GM23338 (cell line): ENCODE data around the gene XYLT1. TPM values are rescaled to one million over a fixed set of nuclear protein-coding genes. Genes with fewer than 3 reads are reported as not detected.

ENCODE experiments used
- ATAC-seq: fragments of 200-7000 bp; cut with Tn5 transposase; 3 replicates; pipeline ENCODE4 v1.9.1; 2020
- DNase-seq: peaks from one replicate; pipeline ENCODE4 v3.0.0-alpha.2; 2015; ENCODE audit warnings: low spot score
- H2AFZ ChIP-seq: fragments of 200-600 bp; sonication (generic); 2 replicates; pipeline ENCODE4 v1.8.0; 2016; ENCODE audit warnings: antibody characterized with exemption, mild to moderate bottlenecking, moderate library complexity
- H3F3A ChIP-seq: fragments of 200-600 bp; sonication (generic); replicated peaks from 2 replicates; pipeline ENCODE4 v1.8.0; 2017; ENCODE audit warnings: antibody characterized with exemption, mixed run types, low read depth
- H3K27ac ChIP-seq: fragments of 200-600 bp; sonication (generic); 2 replicates; pipeline ENCODE4 v1.6.1; 2016; ENCODE audit warnings: low read depth
- H3K27me3 ChIP-seq: fragments of 200-600 bp; sonication (generic); 2 replicates; pipeline ENCODE4 v1.8.0; 2016; ENCODE audit warnings: mild to moderate bottlenecking, mixed run types, moderate library complexity; ENCODE audit not compliant: insufficient read depth
- H3K36me3 ChIP-seq: fragments of 200-600 bp; sonication (generic); 2 replicates; pipeline ENCODE4 v1.8.0; 2016; ENCODE audit warnings: mild to moderate bottlenecking; ENCODE audit not compliant: insufficient read depth
- H3K4me1 ChIP-seq: fragments of 200-600 bp; sonication (generic); 2 replicates; pipeline ENCODE4 v1.8.0; 2016; ENCODE audit warnings: mild to moderate bottlenecking, moderate library complexity; ENCODE audit not compliant: insufficient read depth
- H3K4me2 ChIP-seq: fragments of 200-600 bp; sonication (generic); 2 replicates; pipeline ENCODE4 v1.7.1; 2017; ENCODE audit warnings: mixed run types
- H3K4me3 ChIP-seq: fragments of 200-600 bp; sonication (generic); 2 replicates; pipeline ENCODE4 v1.6.1; 2016; ENCODE audit warnings: mixed run types
- H3K79me2 ChIP-seq: fragments of 200-600 bp; sonication (generic); replicated peaks from 2 replicates; pipeline ENCODE4 v1.8.0; 2017; ENCODE audit warnings: mild to moderate bottlenecking; ENCODE audit not compliant: insufficient read depth
- H3K9me2 ChIP-seq: fragments of 200-600 bp; sonication (generic); 2 replicates; pipeline ENCODE4 v1.8.0; 2017; ENCODE audit not compliant: insufficient read depth
- H4K20me1 ChIP-seq: fragments of 200-600 bp; sonication (generic); replicated peaks from 2 replicates; pipeline ENCODE4 v1.8.0; 2017; ENCODE audit warnings: mild to moderate bottlenecking; ENCODE audit not compliant: insufficient read depth
- H3K27ac Mint-ChIP-seq: 2 replicates; pipeline ENCODE4 v1.8.0; 2020; ENCODE audit warnings: inconsistent platforms, mild to moderate bottlenecking, moderate library complexity, mixed read lengths
- H3K27me3 Mint-ChIP-seq: 3 replicates; pipeline ENCODE4 v1.8.0; 2022; ENCODE audit warnings: low read depth, mild to moderate bottlenecking, moderate library complexity, mixed read lengths, inconsistent platforms; ENCODE audit not compliant: insufficient read depth, poor library complexity
- H3K36me3 Mint-ChIP-seq: 3 replicates; pipeline ENCODE4 v1.8.0; 2021; ENCODE audit warnings: low read depth, mild to moderate bottlenecking, inconsistent platforms, moderate library complexity, mixed read lengths
- H3K4me1 Mint-ChIP-seq: 3 replicates; pipeline ENCODE4 v1.8.0; 2020; ENCODE audit warnings: mild to moderate bottlenecking, inconsistent platforms, mixed read lengths
- H3K4me3 Mint-ChIP-seq: 3 replicates; pipeline ENCODE4 v1.8.0; 2021; ENCODE audit warnings: moderate library complexity, mild to moderate bottlenecking, inconsistent platforms, mixed read lengths
- H3K9me3 Mint-ChIP-seq: 3 replicates; pipeline ENCODE4 v1.8.0; 2020; ENCODE audit warnings: moderate library complexity, mild to moderate bottlenecking, inconsistent platforms, mixed read lengths
- CREB1 ChIP-seq: fragments of 250-450 bp; sonication (Bioruptor Pico); IDR thresholded peaks from 2 replicates; pipeline ENCODE4 v1.5.0; 2020; ENCODE audit warnings: low read depth, mild to moderate bottlenecking, moderate library complexity
- ETS1 ChIP-seq: IDR thresholded peaks from 2 replicates; pipeline ENCODE4 v1.6.1; 2016; ENCODE audit warnings: antibody characterized with exemption
- EZH2 ChIP-seq: fragments of 200-600 bp; sonication (generic); IDR thresholded peaks from one replicate; pipeline ENCODE4 v1.8.0; 2017; ENCODE audit warnings: antibody characterized with exemption, mild to moderate bottlenecking, low read depth; ENCODE audit not compliant: unreplicated experiment
- EZH2phosphoT487 ChIP-seq: fragments of 200-600 bp; sonication (generic); IDR thresholded peaks from one replicate; pipeline ENCODE4 v1.8.1; 2018; ENCODE audit warnings: antibody characterized with exemption; ENCODE audit not compliant: unreplicated experiment
- JUNB ChIP-seq: IDR thresholded peaks from one replicate; pipeline ENCODE4 v1.6.1; 2016; ENCODE audit warnings: antibody characterized with exemption; ENCODE audit not compliant: unreplicated experiment
- NANOG ChIP-seq: IDR thresholded peaks from 2 replicates; pipeline ENCODE4 v1.6.1; 2016; ENCODE audit warnings: antibody characterized with exemption, borderline replicate concordance
- POLR2AphosphoS5 ChIP-seq: IDR thresholded peaks from 2 replicates; pipeline ENCODE4 v1.6.1; 2016; ENCODE audit warnings: antibody characterized with exemption, low read depth
- STAT1 ChIP-seq: IDR thresholded peaks from one replicate; pipeline ENCODE4 v1.6.1; 2016; ENCODE audit warnings: antibody characterized with exemption; ENCODE audit not compliant: unreplicated experiment
- ZNF114 ChIP-seq: fragments of 250-450 bp; sonication (Bioruptor Pico); IDR thresholded peaks from 2 replicates; pipeline ENCODE4 v1.5.0; 2020; ENCODE audit warnings: mild to moderate bottlenecking, moderate library complexity
- ZNF331 ChIP-seq: fragments of 250-450 bp; sonication (Bioruptor Pico); IDR thresholded peaks from 2 replicates; pipeline ENCODE4 v1.5.0; 2020; ENCODE audit warnings: low read depth, mild to moderate bottlenecking, moderate library complexity
- polyA plus RNA-seq: library from polyadenylated mRNA; unstranded; fragments of >200 nt; fragmentation: Nextera tagmentation; extraction: Ambion mirVana; gene quantifications from 2 replicates; pipeline ENCODE4 v1.2.1, GENCODE V29; 2016
- total RNA-seq: library from RNA; depleted of rRNA; stranded (reverse); fragments of >200 nt; shearing (Covaris generic); gene quantifications from 2 replicates; pipeline ENCODE4 v1.2.3, GENCODE V29; 2014
- TF ChIP-seq, protein P1 (sequence below): IDR thresholded peaks from one replicate; pipeline ENCODE4 v1.6.1; 2018; ENCODE audit warnings: antibody characterized with exemption; ENCODE audit not compliant: unreplicated experiment
- TF ChIP-seq, protein P2 (sequence below): fragments of 250-450 bp; sonication (Bioruptor Pico); IDR thresholded peaks from 2 replicates; pipeline ENCODE4 v1.5.0; 2020; ENCODE audit warnings: mild to moderate bottlenecking, moderate library complexity

The XYLT1 gene
- total and polyA plus RNA-seq, 2 experiments from 2014 or later, result 3.5 to 24.7 TPM

DNA sequence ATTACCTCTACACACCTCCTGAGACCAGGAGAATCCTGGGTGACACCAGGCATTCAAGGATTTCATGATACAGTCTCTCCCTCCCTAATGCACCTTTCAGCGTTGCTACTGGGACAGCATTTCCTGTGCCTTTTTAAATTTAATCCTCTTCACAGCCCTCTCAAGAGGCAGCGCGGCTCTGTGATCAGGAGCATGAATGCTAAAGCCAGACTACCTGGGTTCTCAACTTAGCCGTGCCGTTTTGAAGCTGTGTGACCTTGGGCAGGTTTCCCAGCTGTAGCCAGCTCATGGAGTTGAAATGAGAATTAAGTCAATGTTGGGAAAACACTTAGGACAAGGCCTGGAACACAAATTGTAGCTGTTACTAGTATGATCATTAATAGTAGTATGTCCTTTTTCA lies 191.8 kb downstream of the XYLT1 start:
- no peak for DNase-seq
- H3K27me3 ChIP-seq, result no peaks in the 10 kb centered on the region
- H3K4me3 Mint-ChIP-seq, result no peak overlapping the region
- H3K79me2 ChIP-seq, result peaks cover 11% of the 10 kb centered on the region
- no peak for ATAC-seq
- no peaks in the 10 kb centered on the region for H3K36me3 ChIP-seq
- H3K4me2 ChIP-seq, result no peak overlapping the region
- H3K27me3 Mint-ChIP-seq, result peaks cover 7% of the 10 kb centered on the region
- TF ChIP-seq ETS1 (no peak), ZNF114 (CRISPR knock-in tag) (no peak), ZNF331 (CRISPR knock-in tag) (no peak), STAT1 (no peak), NANOG (no peak), EZH2phosphoT487 (no peak), JUNB (no peak), EZH2 (no peak), CREB1 (CRISPR knock-in tag) (no peak), POLR2AphosphoS5 (no peak)
- TF ChIP-seq, protein P1, sequence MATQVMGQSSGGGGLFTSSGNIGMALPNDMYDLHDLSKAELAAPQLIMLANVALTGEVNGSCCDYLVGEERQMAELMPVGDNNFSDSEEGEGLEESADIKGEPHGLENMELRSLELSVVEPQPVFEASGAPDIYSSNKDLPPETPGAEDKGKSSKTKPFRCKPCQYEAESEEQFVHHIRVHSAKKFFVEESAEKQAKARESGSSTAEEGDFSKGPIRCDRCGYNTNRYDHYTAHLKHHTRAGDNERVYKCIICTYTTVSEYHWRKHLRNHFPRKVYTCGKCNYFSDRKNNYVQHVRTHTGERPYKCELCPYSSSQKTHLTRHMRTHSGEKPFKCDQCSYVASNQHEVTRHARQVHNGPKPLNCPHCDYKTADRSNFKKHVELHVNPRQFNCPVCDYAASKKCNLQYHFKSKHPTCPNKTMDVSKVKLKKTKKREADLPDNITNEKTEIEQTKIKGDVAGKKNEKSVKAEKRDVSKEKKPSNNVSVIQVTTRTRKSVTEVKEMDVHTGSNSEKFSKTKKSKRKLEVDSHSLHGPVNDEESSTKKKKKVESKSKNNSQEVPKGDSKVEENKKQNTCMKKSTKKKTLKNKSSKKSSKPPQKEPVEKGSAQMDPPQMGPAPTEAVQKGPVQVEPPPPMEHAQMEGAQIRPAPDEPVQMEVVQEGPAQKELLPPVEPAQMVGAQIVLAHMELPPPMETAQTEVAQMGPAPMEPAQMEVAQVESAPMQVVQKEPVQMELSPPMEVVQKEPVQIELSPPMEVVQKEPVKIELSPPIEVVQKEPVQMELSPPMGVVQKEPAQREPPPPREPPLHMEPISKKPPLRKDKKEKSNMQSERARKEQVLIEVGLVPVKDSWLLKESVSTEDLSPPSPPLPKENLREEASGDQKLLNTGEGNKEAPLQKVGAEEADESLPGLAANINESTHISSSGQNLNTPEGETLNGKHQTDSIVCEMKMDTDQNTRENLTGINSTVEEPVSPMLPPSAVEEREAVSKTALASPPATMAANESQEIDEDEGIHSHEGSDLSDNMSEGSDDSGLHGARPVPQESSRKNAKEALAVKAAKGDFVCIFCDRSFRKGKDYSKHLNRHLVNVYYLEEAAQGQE, result no peak
- TF ChIP-seq, protein P2, sequence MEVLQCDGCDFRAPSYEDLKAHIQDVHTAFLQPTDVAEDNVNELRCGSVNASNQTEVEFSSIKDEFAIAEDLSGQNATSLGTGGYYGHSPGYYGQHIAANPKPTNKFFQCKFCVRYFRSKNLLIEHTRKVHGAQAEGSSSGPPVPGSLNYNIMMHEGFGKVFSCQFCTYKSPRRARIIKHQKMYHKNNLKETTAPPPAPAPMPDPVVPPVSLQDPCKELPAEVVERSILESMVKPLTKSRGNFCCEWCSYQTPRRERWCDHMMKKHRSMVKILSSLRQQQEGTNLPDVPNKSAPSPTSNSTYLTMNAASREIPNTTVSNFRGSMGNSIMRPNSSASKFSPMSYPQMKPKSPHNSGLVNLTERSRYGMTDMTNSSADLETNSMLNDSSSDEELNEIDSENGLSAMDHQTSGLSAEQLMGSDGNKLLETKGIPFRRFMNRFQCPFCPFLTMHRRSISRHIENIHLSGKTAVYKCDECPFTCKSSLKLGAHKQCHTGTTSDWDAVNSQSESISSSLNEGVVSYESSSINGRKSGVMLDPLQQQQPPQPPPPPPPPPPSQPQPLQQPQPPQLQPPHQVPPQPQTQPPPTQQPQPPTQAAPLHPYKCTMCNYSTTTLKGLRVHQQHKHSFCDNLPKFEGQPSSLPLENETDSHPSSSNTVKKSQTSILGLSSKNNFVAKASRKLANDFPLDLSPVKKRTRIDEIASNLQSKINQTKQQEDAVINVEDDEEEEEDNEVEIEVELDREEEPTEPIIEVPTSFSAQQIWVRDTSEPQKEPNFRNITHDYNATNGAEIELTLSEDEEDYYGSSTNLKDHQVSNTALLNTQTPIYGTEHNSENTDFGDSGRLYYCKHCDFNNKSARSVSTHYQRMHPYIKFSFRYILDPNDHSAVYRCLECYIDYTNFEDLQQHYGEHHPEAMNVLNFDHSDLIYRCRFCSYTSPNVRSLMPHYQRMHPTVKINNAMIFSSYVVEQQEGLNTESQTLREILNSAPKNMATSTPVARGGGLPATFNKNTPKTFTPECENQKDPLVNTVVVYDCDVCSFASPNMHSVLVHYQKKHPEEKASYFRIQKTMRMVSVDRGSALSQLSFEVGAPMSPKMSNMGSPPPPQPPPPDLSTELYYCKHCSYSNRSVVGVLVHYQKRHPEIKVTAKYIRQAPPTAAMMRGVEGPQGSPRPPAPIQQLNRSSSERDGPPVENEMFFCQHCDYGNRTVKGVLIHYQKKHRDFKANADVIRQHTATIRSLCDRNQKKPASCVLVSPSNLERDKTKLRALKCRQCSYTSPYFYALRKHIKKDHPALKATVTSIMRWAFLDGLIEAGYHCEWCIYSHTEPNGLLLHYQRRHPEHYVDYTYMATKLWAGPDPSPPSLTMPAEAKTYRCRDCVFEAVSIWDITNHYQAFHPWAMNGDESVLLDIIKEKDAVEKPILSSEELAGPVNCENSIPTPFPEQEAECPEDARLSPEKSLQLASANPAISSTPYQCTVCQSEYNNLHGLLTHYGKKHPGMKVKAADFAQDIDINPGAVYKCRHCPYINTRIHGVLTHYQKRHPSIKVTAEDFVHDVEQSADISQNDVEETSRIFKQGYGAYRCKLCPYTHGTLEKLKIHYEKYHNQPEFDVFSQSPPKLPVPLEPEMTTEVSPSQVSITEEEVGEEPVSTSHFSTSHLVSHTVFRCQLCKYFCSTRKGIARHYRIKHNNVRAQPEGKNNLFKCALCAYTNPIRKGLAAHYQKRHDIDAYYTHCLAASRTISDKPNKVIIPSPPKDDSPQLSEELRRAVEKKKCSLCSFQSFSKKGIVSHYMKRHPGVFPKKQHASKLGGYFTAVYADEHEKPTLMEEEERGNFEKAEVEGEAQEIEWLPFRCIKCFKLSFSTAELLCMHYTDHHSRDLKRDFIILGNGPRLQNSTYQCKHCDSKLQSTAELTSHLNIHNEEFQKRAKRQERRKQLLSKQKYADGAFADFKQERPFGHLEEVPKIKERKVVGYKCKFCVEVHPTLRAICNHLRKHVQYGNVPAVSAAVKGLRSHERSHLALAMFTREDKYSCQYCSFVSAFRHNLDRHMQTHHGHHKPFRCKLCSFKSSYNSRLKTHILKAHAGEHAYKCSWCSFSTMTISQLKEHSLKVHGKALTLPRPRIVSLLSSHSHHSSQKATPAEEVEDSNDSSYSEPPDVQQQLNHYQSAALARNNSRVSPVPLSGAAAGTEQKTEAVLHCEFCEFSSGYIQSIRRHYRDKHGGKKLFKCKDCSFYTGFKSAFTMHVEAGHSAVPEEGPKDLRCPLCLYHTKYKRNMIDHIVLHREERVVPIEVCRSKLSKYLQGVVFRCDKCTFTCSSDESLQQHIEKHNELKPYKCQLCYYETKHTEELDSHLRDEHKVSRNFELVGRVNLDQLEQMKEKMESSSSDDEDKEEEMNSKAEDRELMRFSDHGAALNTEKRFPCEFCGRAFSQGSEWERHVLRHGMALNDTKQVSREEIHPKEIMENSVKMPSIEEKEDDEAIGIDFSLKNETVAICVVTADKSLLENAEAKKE (CRISPR knock-in tag), result no peak
- H3K4me1 ChIP-seq, result 0 out of 2 replicates have a peak, but pooled peaks cover 8% of the 10 kb centered on the region
- H3F3A ChIP-seq, result no peaks in the 10 kb centered on the region
- H3K36me3 Mint-ChIP-seq, result no peaks in the 10 kb centered on the region
- H3K9me3 Mint-ChIP-seq, result no peaks in the 10 kb centered on the region
- no peaks in the 10 kb centered on the region for H3K9me2 ChIP-seq
- H2AFZ ChIP-seq, result no peak overlapping the region
- no peak overlapping the region for H3K4me3 ChIP-seq
- no peak overlapping the region for H3K27ac ChIP-seq
- H3K4me1 Mint-ChIP-seq, result peaks cover 12% of the 10 kb centered on the region
- H3K27ac Mint-ChIP-seq, result peak overlapping the region; percentile 52; the same call in 1 of the 2 replicates
- H4K20me1 ChIP-seq, result peaks cover 2% of the 10 kb centered on the region; the same call in 1 of the 2 replicates
